ENCODE measurements around the gene ACOX3. TPM values are rescaled to one million over a fixed set of nuclear protein-coding genes. Genes with fewer than 3 reads are reported as not detected.

Gene ACOX3
- total and polyA plus RNA-seq, 9 of the 15 experiments (the other 6 are each of a cell fraction or from before 2014, with no cell fraction given): 0.68 to 7.3 (median 3.7) TPM

- TF ChIP-seq E2F3 (CRISPR knock-in tag; IDR thresholded peaks at IDR 0.05): no peak
- peak; percentile 27; the same call in 1 of the 2 replicates for TF ChIP-seq REST (IDR thresholded peaks at IDR 0.05; ENCODE audit: borderline replicate concordance)
- no peak for TF ChIP-seq REST (CRISPR knock-in tag; IDR thresholded peaks at IDR 0.05; ENCODE audit: low read depth)
- TF ChIP-seq ZNF41 (CRISPR knock-in tag; conservative IDR thresholded peaks at IDR 0.05): no peak
- no peak for TF ChIP-seq MYNN (IDR thresholded peaks at IDR 0.05)
- no peak for TF ChIP-seq MYNN (CRISPR knock-in tag; IDR thresholded peaks at IDR 0.05)
- no peak for TF ChIP-seq IRF1 (CRISPR knock-in tag; IDR thresholded peaks at IDR 0.05; ENCODE audit: borderline replicate concordance)
- peak in 1 of 3 experiments; percentile 31; a peak in 2 of 6 replicates for TF ChIP-seq CTCF (IDR thresholded peaks at IDR 0.05 in 2 of 3, conservative IDR thresholded peaks at IDR 0.05 in 1 of 3; ENCODE audit: insufficient read depth in 2 of 3, low read depth in 1 of 3, low read length in 3 of 3)
- no peak for TF ChIP-seq KAT8 (IDR thresholded peaks at IDR 0.05; ENCODE audit: low read depth)
- TF ChIP-seq HDAC1 (IDR thresholded peaks at IDR 0.05): no peak
- no peak for TF ChIP-seq SIX5 (IDR thresholded peaks at IDR 0.05; ENCODE audit: borderline replicate concordance in 1 of 2, insufficient read depth in 1 of 2, low read depth in 1 of 2, low read length in 2 of 2)
- no peak for TF ChIP-seq HNRNPUL1 (IDR thresholded peaks at IDR 0.05; ENCODE audit: low read length)
- TF ChIP-seq HMBOX1 (IDR thresholded peaks at IDR 0.05): peak; percentile 69
- TF ChIP-seq NR2C1 (IDR thresholded peaks at IDR 0.05): no peak
- no peak for TF ChIP-seq NR2C1 (tag; IDR thresholded peaks at IDR 0.05)
Measured at GRCh38 chr4:8442596-8443358, 2.3 kb upstream of the ACOX3 start (continued).

Data from K562 (cell line).